Heart left ventricle (tissue), 16 donors: ENCODE measurements around the gene RS1. TPM values are rescaled to one million over a fixed set of nuclear protein-coding genes. Genes with fewer than 3 reads are reported as not detected.

Experiments
- ATAC-seq, 4 donors: fragments of 200-7000 bp; cut with Tn5 transposase; one replicate each; pipeline ENCODE4 v1.9.1; 2020 to 2022; ENCODE audit warnings: moderate library complexity in 4 of 4, mild to moderate bottlenecking in 3 of 4, moderate number of reproducible peaks in 1 of 4
- DNase-seq, 5 donors: peaks; one replicate each; pipeline ENCODE4 v3.0.0-alpha.2; 2020
- H3K27ac ChIP-seq, 12 donors: fragments of 200-600 bp; sonication (generic) in 4 of 12; one replicate each; pipeline versions ENCODE4 v1.5.0 to v1.8.0; 2016 to 2022; ENCODE audit warnings: mild to moderate bottlenecking in 2 of 12
- H3K27me3 ChIP-seq, 9 donors: fragments of 200-600 bp; sonication (generic) in 2 of 9; one replicate each; pipeline versions ENCODE4 v1.5.1 to v1.8.0; 2016 to 2022; ENCODE audit warnings: mild to moderate bottlenecking in 3 of 9
- H3K36me3 ChIP-seq, 9 donors: fragments of 200-600 bp; sonication (generic) in 2 of 9; one replicate each; pipeline versions ENCODE4 v1.5.0 to v1.8.0; 2018 to 2022; ENCODE audit warnings: mild to moderate bottlenecking in 2 of 9
- H3K4me1 ChIP-seq, 12 donors: fragments of 200-600 bp; sonication (generic) in 4 of 12; one replicate each; pipeline versions ENCODE4 v1.5.0 to v1.8.0; 2016 to 2022; ENCODE audit warnings: mild to moderate bottlenecking in 3 of 12
- H3K4me3 ChIP-seq, 12 donors: fragments of 200-600 bp; sonication (generic) in 4 of 12; one replicate each; pipeline versions ENCODE4 v1.5.0 to v1.8.0; 2017 to 2022; ENCODE audit warnings: mild to moderate bottlenecking in 9 of 12, moderate library complexity in 4 of 12
- H3K9me3 ChIP-seq, 12 donors: fragments of 200-600 bp; sonication (generic) in 4 of 12; one replicate each; pipeline versions ENCODE4 v1.5.0 to v1.8.0; 2016 to 2022; ENCODE audit warnings: mild to moderate bottlenecking in 1 of 12
- POLR2A ChIP-seq, 2 donors: fragments of 450-650 bp; IDR thresholded peaks; one replicate each; pipeline ENCODE4 v1.6.1; 2017; ENCODE audit warnings: antibody characterized with exemption in 2 of 2, mild to moderate bottlenecking in 2 of 2, moderate library complexity in 2 of 2
- WGBS, 4 donors: extraction: QIAGEN DNeasy Blood & Tissue Kit in 2 of 4; methylation state at CpG; one replicate each; pipeline versions ENCODE4 v1.1.5 to v1.1.7; 2013 to 2018; 5-methylcytosine and 5-hydroxymethylcytosine counted together
- intact Hi-C, 10 donors: fragments of 100-400 bp; cut with DNase I; formaldehyde crosslinking; loops; one replicate each; pipeline versions ENCODE4 v1.11.1 to v1.14.2; 2022
- polyA plus RNA-seq, 2 donors: library from polyadenylated mRNA; stranded (reverse); fragments of 200-250 nt; gene quantifications; one replicate each; pipeline ENCODE4 v1.2.3, GENCODE V29; 2013
- total RNA-seq, 9 donors: library from RNA; depleted of rRNA in 2 of 9; stranded (reverse); fragments of >200 nt in 2 of 9; fragmentation: NEBNext Ultra II Directional in 3 of 9; extraction: Animal tissue kit (Norgen Biotek cat#: 25700) in 3 of 9; gene quantifications; one replicate each; pipeline versions ENCODE4 v1.1.0 to v1.2.4, GENCODE V29; 2016 to 2023
- TF ChIP-seq, protein P1 (sequence below), 12 donors: fragments of 200-600 bp; sonication (generic) in 4 of 12; IDR thresholded peaks; one replicate each; pipeline versions ENCODE4 v1.5.0 to v1.8.0; 2018 to 2022; ENCODE audit warnings: antibody characterized with exemption in 12 of 12, mild to moderate bottlenecking in 5 of 12
- donor health status: ischemic (EF 13 %, LVEDD 7.1; RV severe dilation, severe dysfunction).
- donor health status: healthy with polysubstance abuse.
- donor health status: DM: no; HTN: yes; CAD: no.
- donor health status: DM: no; HTN: no; CAD: no.
- donor health status: ischemic (EF 25% LVEDD 6.9; RV normal size, moderate dysfunction).
- donor health status: ischemic (EF 25% LVEDD 5.7; RV mildly dilated, moderate dysfunction).
- donor health status: healthy.
- donor health status: DM: yes; HTN: yes; CAD: no.
- donor health status: ischemic (EF 35%, LVEDD 5.7; RV mildly dilated, moderate dysfunction).
- donor health status: nonischemic (EF 11% LVEDD 7.7; RV severe dilation, severe dysfunction).
- donor health status: DM: yes; HTN: yes; CAD: no.
- donor health status: PGD.
- donor health status: ischemic (EF 29% LVEDD 5.4; RV normal size, mild dysfunction).
- donor health status: nonischemic (EF 23%, LVEDD 6.1; RV moderate dilation, normal function).

Gene RS1
- total and polyA plus RNA-seq, 11 donors: not detected

DNA sequence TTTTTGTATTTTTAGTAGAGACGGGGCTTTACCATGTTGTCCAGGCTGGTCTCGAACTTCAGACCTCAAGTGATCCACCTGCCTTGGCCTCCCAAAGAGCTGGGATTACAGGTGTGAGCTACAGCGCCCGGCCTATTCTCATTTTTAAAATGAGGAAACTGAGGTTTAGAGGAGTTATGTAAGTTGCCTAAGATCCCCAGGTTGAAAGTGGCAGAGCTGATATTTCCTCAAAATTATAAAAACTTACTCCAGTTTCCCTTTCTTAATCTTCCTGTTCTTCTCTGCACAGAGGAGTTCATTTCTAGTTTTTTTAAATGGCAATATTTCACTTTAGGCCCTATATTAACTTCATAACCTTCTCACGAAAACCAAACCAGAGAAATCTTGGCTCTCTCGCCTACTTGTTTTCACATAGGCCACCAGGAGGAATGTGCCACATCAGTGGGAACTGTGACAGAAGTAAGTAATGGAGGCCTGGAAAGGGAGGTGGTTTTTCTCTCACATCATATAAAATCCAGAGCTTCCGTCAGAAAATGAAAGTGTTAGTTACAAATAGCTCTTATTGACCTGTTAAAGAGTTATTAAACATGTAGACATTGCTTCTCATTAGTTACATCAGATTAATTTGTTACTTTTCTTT is 16.1 kb upstream of the RS1 start:
- Histone ChIP-seq H3K9me3 (peaks cover 0 to 8% (median 0%) of the 10 kb centered on the region in 12 donors), H3K4me3 (no peak overlapping the region), H3K27me3 (no peaks in the 10 kb centered on the region), H3K27ac (no peak overlapping the region), H3K4me1 (no peaks in the 10 kb centered on the region), H3K36me3 (no peaks in the 10 kb centered on the region)
- ATAC-seq (no peak), DNase-seq (no peak)
- no peak for TF ChIP-seq POLR2A (IDR thresholded peaks at IDR 0.05)
- TF ChIP-seq, protein P1, sequence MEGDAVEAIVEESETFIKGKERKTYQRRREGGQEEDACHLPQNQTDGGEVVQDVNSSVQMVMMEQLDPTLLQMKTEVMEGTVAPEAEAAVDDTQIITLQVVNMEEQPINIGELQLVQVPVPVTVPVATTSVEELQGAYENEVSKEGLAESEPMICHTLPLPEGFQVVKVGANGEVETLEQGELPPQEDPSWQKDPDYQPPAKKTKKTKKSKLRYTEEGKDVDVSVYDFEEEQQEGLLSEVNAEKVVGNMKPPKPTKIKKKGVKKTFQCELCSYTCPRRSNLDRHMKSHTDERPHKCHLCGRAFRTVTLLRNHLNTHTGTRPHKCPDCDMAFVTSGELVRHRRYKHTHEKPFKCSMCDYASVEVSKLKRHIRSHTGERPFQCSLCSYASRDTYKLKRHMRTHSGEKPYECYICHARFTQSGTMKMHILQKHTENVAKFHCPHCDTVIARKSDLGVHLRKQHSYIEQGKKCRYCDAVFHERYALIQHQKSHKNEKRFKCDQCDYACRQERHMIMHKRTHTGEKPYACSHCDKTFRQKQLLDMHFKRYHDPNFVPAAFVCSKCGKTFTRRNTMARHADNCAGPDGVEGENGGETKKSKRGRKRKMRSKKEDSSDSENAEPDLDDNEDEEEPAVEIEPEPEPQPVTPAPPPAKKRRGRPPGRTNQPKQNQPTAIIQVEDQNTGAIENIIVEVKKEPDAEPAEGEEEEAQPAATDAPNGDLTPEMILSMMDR (IDR thresholded peaks at IDR 0.05): no peak
- WGBS, 4 donors: 84 to 95% (median 88%) methylated on average over 7 of the region's 7 CpGs
- intact Hi-C loops: no loop called here

DNA sequence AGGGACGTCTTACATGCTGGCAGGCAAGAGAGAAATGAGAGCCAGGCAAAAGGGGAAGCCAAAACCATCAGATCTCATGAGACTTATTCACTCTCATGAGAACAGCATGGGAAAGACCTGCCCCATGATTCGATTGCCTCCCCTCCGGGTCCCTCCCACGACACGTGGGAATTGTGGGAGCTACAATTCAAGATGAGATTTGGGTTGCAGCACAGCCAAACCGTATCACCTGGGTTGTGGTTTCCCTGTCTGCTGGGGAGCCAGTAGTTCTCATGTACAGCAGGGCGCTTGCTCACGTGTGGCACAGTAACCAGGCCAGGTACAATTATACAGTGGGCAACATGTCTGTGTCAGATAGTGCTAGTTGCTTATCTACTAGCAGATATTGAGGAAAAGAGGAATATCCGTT is 11.1 kb upstream of the RS1 start:
- no peak for ATAC-seq
- H3K36me3 ChIP-seq: no peaks in the 10 kb centered on the region
- 68 to 81% (median 76%) methylated on average over 8 to 9 of the region's 9 CpGs for WGBS, 4 donors
- no peak for TF ChIP-seq POLR2A (IDR thresholded peaks at IDR 0.05)
- TF ChIP-seq, protein P1 (IDR thresholded peaks at IDR 0.05): no peak
- DNase-seq: no peak
- no peaks in the 10 kb centered on the region for H3K9me3 ChIP-seq
- H3K4me3 ChIP-seq: no peak overlapping the region
- H3K27me3 ChIP-seq: no peaks in the 10 kb centered on the region
- intact Hi-C loops: no loop called here
- no peaks in the 10 kb centered on the region for H3K4me1 ChIP-seq
- no peak overlapping the region for H3K27ac ChIP-seq

- DNase-seq: no peak
- WGBS, 4 donors: 79 to 95% (median 91%) methylated on average over 6 of the region's 6 CpGs
- no peak for ATAC-seq
- intact Hi-C loops: no loop called here
- Histone ChIP-seq H3K36me3 (no peaks in the 10 kb centered on the region), H3K4me3 (no peak overlapping the region), H3K27ac (no peak overlapping the region), H3K4me1 (no peaks in the 10 kb centered on the region), H3K27me3 (no peaks in the 10 kb centered on the region), H3K9me3 (no peaks in the 10 kb centered on the region)
- TF ChIP-seq POLR2A (IDR thresholded peaks at IDR 0.05): no peak
- TF ChIP-seq, protein P1 (IDR thresholded peaks at IDR 0.05): no peak
Observed at GRCh38 chrX:18681996-18682395, 10.1 kb upstream of the RS1 start.

GRCh38 chrX:18677161-18677869 is 5.4 kb upstream of the RS1 start:
- Histone ChIP-seq H3K27ac (no peak overlapping the region), H3K4me1 (no peaks in the 10 kb centered on the region), H3K4me3 (no peak overlapping the region), H3K27me3 (peaks cover 0 to 4% (median 0%) of the 10 kb centered on the region in 9 donors), H3K36me3 (no peaks in the 10 kb centered on the region), H3K9me3 (no peaks in the 10 kb centered on the region)
- ATAC-seq: no peak
- DNase-seq: no peak
- no peak for TF ChIP-seq POLR2A (IDR thresholded peaks at IDR 0.05)
- TF ChIP-seq, protein P1 (IDR thresholded peaks at IDR 0.05): no peak
- WGBS, 4 donors: 80 to 84% (median 81%) methylated on average over 17 of the region's 17 CpGs
- intact Hi-C loops: loop anchor here in 7 of 10 donors (5.0 to 10.0 kb wide), 4 partner anchors 197 to 253 kb away; partner anchors contain the start of gene CDKL5 (in 4 of the 7)
